SIG-M5 treated with dmso at 0.1 percent for 504 hours (cell line): ENCODE data around the gene FSD1.
"Not testable (repeated sequence)": the region's sequence is repeated elsewhere in the genome, so short reads cannot be mapped to it uniquely, and the experiment has no call there.

Experiments
- DNase-seq: peaks from one replicate; lab custom pipeline; 2025; ENCODE audit not compliant: unreplicated experiment; lab: John Stamatoyannopoulos, UW

The FSD1 gene

GRCh38 chr19:4284176-4284958, 20.0 kb upstream of the FSD1 start:
- DNase-seq = peak; percentile 13

- DNase-seq = no peak
Measured at GRCh38 chr19:4284974-4285373, 19.4 kb upstream of the FSD1 start.

- not testable (repeated sequence) for DNase-seq
Measured at GRCh38 chr19:4286141-4286540, 18.3 kb upstream of the FSD1 start.

GRCh38 chr19:4288091-4288777, 16.2 kb upstream of the FSD1 start:
- no peak for DNase-seq

GRCh38 chr19:4291184-4291732, 13.1 kb upstream of the FSD1 start:
- no peak for DNase-seq

GRCh38 chr19:4292515-4292914, 11.9 kb upstream of the FSD1 start:
- DNase-seq = no peak

- no peak for DNase-seq
Measured at GRCh38 chr19:4294389-4294788, 10.0 kb upstream of the FSD1 start.

GRCh38 chr19:4295972-4296771, 8.2 kb upstream of the FSD1 start:
- DNase-seq = no peak

GRCh38 chr19:4297901-4298809, 6.2 kb upstream of the FSD1 start:
- no peak for DNase-seq

GRCh38 chr19:4298810-4299550, 5.4 kb upstream of the FSD1 start:
- DNase-seq = no peak

GRCh38 chr19:4300589-4300988, 3.8 kb upstream of the FSD1 start:
- DNase-seq = no peak

GRCh38 chr19:4301590-4302242, 2.7 kb upstream of the FSD1 start:
- DNase-seq = no peak

GRCh38 chr19:4302243-4302640, 2.2 kb upstream of the FSD1 start, which contains the start of gene TMIGD2:
Gene TMIGD2 (minus strand): TSS chr19:4302389. CDS start chr19:4302385, 4 bp downstream.
- DNase-seq = no peak

- no peak for DNase-seq
Measured at GRCh38 chr19:4303819-4304537, 420 bp upstream of the FSD1 start.

GRCh38 chr19:4305257-4305612, 837 bp downstream of the FSD1 start:
- no peak for DNase-seq

GRCh38 chr19:4305659-4306058, 1.3 kb downstream of the FSD1 start:
- no peak for DNase-seq

GRCh38 chr19:4310247-4311121, 6.1 kb downstream of the FSD1 start:
- no peak for DNase-seq
